Neuronal stem cell (in vitro differentiated cells): ENCODE results near the gene VWA3A.

Experiments used
- DNase-seq: peaks from one replicate; pipeline ENCODE4 v3.0.0-alpha.2; 2013; ENCODE audit warnings: low spot score
- H2AFZ ChIP-seq: one replicate; pipeline ENCODE4 v1.6.1; 2013; ENCODE audit warnings: mild to moderate bottlenecking, low read length, inconsistent platforms
- H2AK5ac ChIP-seq: 2 replicates; pipeline ENCODE4 v1.6.1; 2013; ENCODE audit warnings: low read depth, mild to moderate bottlenecking, inconsistent platforms, low read length, moderate library complexity, mixed read lengths
- H2BK120ac ChIP-seq: 2 replicates; pipeline ENCODE4 v1.6.1; 2013; ENCODE audit warnings: low read depth, mild to moderate bottlenecking, inconsistent platforms, low read length, moderate library complexity, mixed read lengths
- H2BK12ac ChIP-seq: one replicate; pipeline ENCODE4 v1.6.1; 2013; ENCODE audit warnings: low read length, inconsistent platforms
- H2BK15ac ChIP-seq: 2 replicates; pipeline ENCODE4 v1.6.1; 2013; ENCODE audit warnings: mild to moderate bottlenecking, low read length, inconsistent platforms, mixed read lengths
- H2BK5ac ChIP-seq: one replicate; pipeline ENCODE4 v1.6.1; 2013; ENCODE audit warnings: inconsistent platforms, mild to moderate bottlenecking, low read length, moderate library complexity
- H3K14ac ChIP-seq: one replicate; pipeline ENCODE4 v1.6.1; 2013; ENCODE audit warnings: low read length, inconsistent platforms
- H3K18ac ChIP-seq: 2 replicates; pipeline ENCODE4 v1.6.1; 2013; ENCODE audit warnings: low read length, inconsistent platforms
- H3K23ac ChIP-seq: 2 replicates; pipeline ENCODE4 v1.6.1; 2013; ENCODE audit warnings: low read depth, mild to moderate bottlenecking, mixed read lengths, low read length, inconsistent platforms; ENCODE audit not compliant: poor library complexity
- H3K27ac ChIP-seq: replicated peaks from 3 replicates; pipeline ENCODE4 v1.5.1; 2013; ENCODE audit warnings: low read length, inconsistent platforms
- H3K27me3 ChIP-seq, 3 experiments: 2 replicates each; pipeline ENCODE4 v1.6.1; 2013; ENCODE audit warnings: low read length in 3 of 3, mild to moderate bottlenecking in 2 of 3, inconsistent platforms in 1 of 3, low read depth in 1 of 3, mixed read lengths in 1 of 3, moderate library complexity in 1 of 3; ENCODE audit not compliant: control insufficient read depth in 3 of 3, insufficient read depth in 3 of 3
- H3K36me3 ChIP-seq, 2 donors: replicated peaks in 1 of 2; 2 replicates each; pipeline ENCODE4 v1.6.1; 2013; ENCODE audit warnings: low read length in 2 of 2; ENCODE audit not compliant: control insufficient read depth in 2 of 2, insufficient read depth in 2 of 2
- H3K4ac ChIP-seq: 2 replicates; pipeline ENCODE4 v1.6.1; 2013; ENCODE audit warnings: inconsistent platforms, mild to moderate bottlenecking, low read length, moderate library complexity
- H3K4me1 ChIP-seq, 2 donors: 1 replicate in 1 of 2; 2 replicates in 1 of 2; pipeline ENCODE4 v1.6.1; 2013; ENCODE audit warnings: low read length in 2 of 2, low read depth in 1 of 2; ENCODE audit not compliant: control insufficient read depth in 2 of 2, insufficient read depth in 1 of 2
- H3K4me2 ChIP-seq: one replicate; pipeline ENCODE4 v1.6.1; 2013; ENCODE audit warnings: mild to moderate bottlenecking, low read length, inconsistent platforms; ENCODE audit not compliant: insufficient read depth, poor library complexity, severe bottlenecking
- H3K4me3 ChIP-seq, 2 donors: 2 replicates each; pipeline ENCODE4 v1.5.1; 2013; ENCODE audit warnings: low read length in 2 of 2, mild to moderate bottlenecking in 2 of 2, inconsistent platforms in 1 of 2, moderate library complexity in 1 of 2
- H3K79me1 ChIP-seq: one replicate; pipeline ENCODE4 v1.6.1; 2013; ENCODE audit warnings: low read depth, mild to moderate bottlenecking, inconsistent platforms, low read length, moderate library complexity
- H3K9ac ChIP-seq: one replicate; pipeline ENCODE4 v1.6.1; 2013; ENCODE audit warnings: mild to moderate bottlenecking, low read depth, low read length, inconsistent platforms; ENCODE audit not compliant: poor library complexity
- H3K9me3 ChIP-seq, 2 donors: replicated peaks in 1 of 2; 2 replicates each; pipeline versions ENCODE3 to v1.6.1; 2013; ENCODE audit warnings: low read length in 2 of 2, mild to moderate bottlenecking in 2 of 2, inconsistent platforms in 1 of 2, low read depth in 1 of 2, mixed read lengths in 1 of 2, moderate library complexity in 1 of 2; ENCODE audit not compliant: control insufficient read depth in 2 of 2, insufficient read depth in 1 of 2
- H4K8ac ChIP-seq: one replicate; pipeline ENCODE4 v1.6.1; 2013; ENCODE audit warnings: low read depth, mild to moderate bottlenecking, inconsistent platforms, low read length, moderate library complexity
- H4K91ac ChIP-seq: one replicate; pipeline ENCODE4 v1.6.1; 2013; ENCODE audit warnings: low read length, low read depth, mild to moderate bottlenecking, inconsistent platforms; ENCODE audit not compliant: poor library complexity
- WGBS, 2 donors: extraction: QIAGEN DNeasy Blood & Tissue Kit; methylation state at CpG; one replicate each; pipeline ENCODE4 v1.1.7; 2013; ENCODE audit warnings: missing lambda C conversion rate in 2 of 2, mixed read lengths in 1 of 2; ENCODE audit not compliant: insufficient read length in 2 of 2, insufficient replicate concordance in 1 of 2; ENCODE audit errors: extremely low coverage in 2 of 2; 5-methylcytosine and 5-hydroxymethylcytosine counted together

The VWA3A gene

DNA sequence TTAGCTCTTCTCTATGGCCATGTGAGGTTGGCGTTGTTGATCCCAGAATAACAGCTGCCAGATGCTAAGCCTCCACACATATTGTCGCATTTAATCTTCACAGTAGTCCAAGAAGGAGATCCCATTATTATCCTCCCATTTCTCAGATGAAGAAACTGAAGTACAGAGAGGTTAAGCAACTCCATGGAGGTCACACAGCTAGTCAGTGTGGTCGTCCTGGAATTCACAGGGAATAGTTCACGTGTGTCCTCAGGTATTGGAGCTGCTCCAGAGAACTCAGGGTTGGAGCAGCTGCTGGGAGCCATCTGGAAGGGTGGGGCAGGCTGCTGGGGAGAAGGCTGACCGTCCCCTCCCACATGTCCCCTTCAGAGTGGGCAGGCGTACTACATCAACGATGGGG is 89.5 kb downstream of the VWA3A start:
- H2AK5ac ChIP-seq, result no peak overlapping the region
- no peak overlapping the region for H3K4me2 ChIP-seq
- H2AFZ ChIP-seq, result no peak overlapping the region
- DNase-seq, result no peak
- no peak overlapping the region for H3K9ac ChIP-seq
- no peak overlapping the region for H3K4ac ChIP-seq
- no peak overlapping the region for H2BK15ac ChIP-seq
- H2BK12ac ChIP-seq, result no peak overlapping the region
- no peaks in the 10 kb centered on the region for H3K36me3 ChIP-seq
- H3K23ac ChIP-seq, result no peak overlapping the region
- no peak overlapping the region for H4K8ac ChIP-seq
- H4K91ac ChIP-seq, result no peak overlapping the region
- H3K4me3 ChIP-seq, result no peak overlapping the region
- H3K9me3 ChIP-seq, result no peaks in the 10 kb centered on the region
- H2BK5ac ChIP-seq, result no peak overlapping the region
- WGBS, 2 donors, result no CpG with 5 or more reads among the region's 7 CpGs
- no peak overlapping the region for H3K27ac ChIP-seq
- no peaks in the 10 kb centered on the region for H3K4me1 ChIP-seq
- peaks cover 0 to 11% (median 0%) of the 10 kb centered on the region in 3 experiments for H3K27me3 ChIP-seq
- H3K14ac ChIP-seq, result no peak overlapping the region
- no peak overlapping the region for H3K18ac ChIP-seq
- peaks cover 3% of the 10 kb centered on the region for H3K79me1 ChIP-seq
- H2BK120ac ChIP-seq, result no peak overlapping the region

DNA sequence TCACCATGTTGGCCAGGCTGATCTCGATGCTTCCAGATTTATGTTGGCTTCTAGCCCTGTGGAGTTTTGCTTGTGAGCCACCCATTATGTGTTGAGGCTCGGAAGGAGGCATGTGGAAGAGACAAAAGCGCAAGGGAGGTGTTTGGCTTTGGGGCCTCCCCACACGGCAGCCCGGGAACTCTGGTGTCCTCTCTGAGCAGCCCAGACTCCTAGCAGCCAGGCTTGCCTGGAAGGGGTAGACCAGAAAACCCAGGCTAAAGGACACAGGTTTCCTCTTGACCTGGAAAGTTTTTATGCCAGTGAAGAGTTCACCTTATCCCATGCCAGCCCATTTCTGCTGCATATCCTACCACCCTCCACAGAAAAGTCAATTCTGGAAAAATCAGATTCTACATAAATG is 91.0 kb downstream of the VWA3A start:
- no CpG with 5 or more reads among the region's 5 CpGs for WGBS, 2 donors
- no peak overlapping the region for H3K9ac ChIP-seq
- H3K23ac ChIP-seq, result no peak overlapping the region
- no peak overlapping the region for H2AK5ac ChIP-seq
- no peak overlapping the region for H2BK12ac ChIP-seq
- no peak overlapping the region for H3K4ac ChIP-seq
- H2BK15ac ChIP-seq, result no peak overlapping the region
- H3K27ac ChIP-seq, result no peak overlapping the region
- peaks cover 0 to 7% (median 0%) of the 10 kb centered on the region in 3 experiments for H3K27me3 ChIP-seq
- DNase-seq, result no peak
- no peak overlapping the region for H4K8ac ChIP-seq
- no peak overlapping the region for H2BK120ac ChIP-seq
- H3K4me3 ChIP-seq, result no peak overlapping the region
- H3K9me3 ChIP-seq, result no peaks in the 10 kb centered on the region
- H3K18ac ChIP-seq, result no peak overlapping the region
- no peak overlapping the region for H3K4me2 ChIP-seq
- H3K4me1 ChIP-seq, result no peaks in the 10 kb centered on the region
- H2BK5ac ChIP-seq, result no peak overlapping the region
- H2AFZ ChIP-seq, result no peak overlapping the region
- no peaks in the 10 kb centered on the region for H3K36me3 ChIP-seq
- H3K79me1 ChIP-seq, result no peaks in the 10 kb centered on the region
- H4K91ac ChIP-seq, result no peak overlapping the region
- H3K14ac ChIP-seq, result no peak overlapping the region

GRCh38 chr16:22183901-22184614 is 91.7 kb downstream of the VWA3A start:
- H2AK5ac ChIP-seq, result no peak overlapping the region
- no peak overlapping the region for H3K9ac ChIP-seq
- no peak overlapping the region for H3K27ac ChIP-seq
- H3K27me3 ChIP-seq, result peaks cover 0 to 5% (median 2%) of the 10 kb centered on the region in 3 experiments
- WGBS, 2 donors, result no CpG with 5 or more reads among the region's 11 CpGs
- H2BK15ac ChIP-seq, result no peak overlapping the region
- H2AFZ ChIP-seq, result no peak overlapping the region
- H4K91ac ChIP-seq, result no peak overlapping the region
- H3K4me3 ChIP-seq, result no peak overlapping the region
- H3K23ac ChIP-seq, result no peak overlapping the region
- no peaks in the 10 kb centered on the region for H3K9me3 ChIP-seq
- H3K4me2 ChIP-seq, result no peak overlapping the region
- H3K36me3 ChIP-seq, result no peaks in the 10 kb centered on the region
- H3K4ac ChIP-seq, result no peak overlapping the region
- peak overlapping the region; percentile 47 for H3K14ac ChIP-seq
- no peak overlapping the region for H3K18ac ChIP-seq
- no peak overlapping the region for H2BK5ac ChIP-seq
- H3K79me1 ChIP-seq, result no peaks in the 10 kb centered on the region
- H2BK120ac ChIP-seq, result no peak overlapping the region
- no peaks in the 10 kb centered on the region for H3K4me1 ChIP-seq
- H2BK12ac ChIP-seq, result no peak overlapping the region
- DNase-seq, result no peak
- no peak overlapping the region for H4K8ac ChIP-seq

DNA sequence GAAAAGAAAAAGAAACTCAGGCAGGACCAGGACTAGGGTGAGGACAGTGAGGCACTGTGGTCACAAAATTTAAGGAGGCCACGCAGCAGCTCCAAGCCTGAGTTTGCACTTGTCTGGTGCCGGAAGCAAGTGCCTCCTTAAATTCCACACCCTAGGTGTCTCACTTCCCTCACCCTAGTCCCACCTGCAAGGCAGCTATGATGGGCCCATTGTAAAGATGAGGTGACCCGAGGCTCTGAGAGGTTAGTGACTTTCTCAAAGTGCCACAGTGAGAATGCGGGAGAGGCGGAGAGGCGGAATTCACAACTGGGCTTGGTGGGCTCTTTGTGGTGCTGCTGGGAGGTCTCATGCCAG is 92.3 kb downstream of the VWA3A start:
- Histone ChIP-seq H3K79me1 (no peaks in the 10 kb centered on the region), H2AFZ (no peak overlapping the region), H2AK5ac (no peak overlapping the region), H3K36me3 (no peaks in the 10 kb centered on the region), H3K23ac (no peak overlapping the region), H2BK120ac (no peak overlapping the region), H3K14ac (no peak overlapping the region), H3K4me1 (no peaks in the 10 kb centered on the region), H3K4me3 (no peak overlapping the region), H3K9me3 (no peaks in the 10 kb centered on the region), H3K18ac (no peak overlapping the region), H3K4me2 (no peak overlapping the region), H4K91ac (no peak overlapping the region), H3K27me3 (peaks cover 0 to 10% (median 7%) of the 10 kb centered on the region in 3 experiments), H3K27ac (no peak overlapping the region), H2BK12ac (no peak overlapping the region), H2BK15ac (no peak overlapping the region), H4K8ac (no peak overlapping the region), H3K9ac (no peak overlapping the region), H3K4ac (no peak overlapping the region), H2BK5ac (no peak overlapping the region)
- no CpG with 5 or more reads among the region's 6 CpGs for WGBS, 2 donors
- no peak for DNase-seq
